ENCODE data around the gene SLFN5. TPM values are rescaled to one million over a fixed set of nuclear protein-coding genes. Genes with fewer than 3 reads are reported as not detected.
"Not testable (repeated sequence)": the region's sequence is repeated elsewhere in the genome, so short reads cannot be mapped to it uniquely, and the experiment has no call there.

SLFN5 gene
- total RNA-seq, 1 experiment from 2014 or later = 2.3 TPM

GRCh38 chr17:35278454-35278853, 35.6 kb downstream of the SLFN5 start:
- in situ Hi-C loops (cut with HindIII; ENCODE audit: low pct_unique_long_range_greater_than_20kb, low sequenced_read_pairs); DNase-seq (ENCODE audit: low read depth): not testable (repeated sequence)

- in situ Hi-C loops (cut with HindIII; ENCODE audit: low pct_unique_long_range_greater_than_20kb, low sequenced_read_pairs); DNase-seq (ENCODE audit: low read depth): not testable (repeated sequence)
Measured at GRCh38 chr17:35278876-35279275, 36.0 kb downstream of the SLFN5 start.

- no peak for DNase-seq (ENCODE audit: low read depth)
- in situ Hi-C loops (cut with HindIII; ENCODE audit: low pct_unique_long_range_greater_than_20kb, low sequenced_read_pairs) = no loop called here
Measured at GRCh38 chr17:35283767-35284166, 40.9 kb downstream of the SLFN5 start.

- DNase-seq (ENCODE audit: low read depth) = no peak
Measured at GRCh38 chr17:35284955-35285354, 42.1 kb downstream of the SLFN5 start.

GRCh38 chr17:35286120-35286781, 43.4 kb downstream of the SLFN5 start:
- in situ Hi-C loops (cut with HindIII; ENCODE audit: low pct_unique_long_range_greater_than_20kb, low sequenced_read_pairs) = no loop called here
- no peak for DNase-seq (ENCODE audit: low read depth)

More at GRCh38 chr17:35284955-35285354, 42.1 kb downstream of the SLFN5 start:
- in situ Hi-C loops (cut with HindIII; ENCODE audit: low pct_unique_long_range_greater_than_20kb, low sequenced_read_pairs) = no loop called here

GRCh38 chr17:35287286-35287811, 44.5 kb downstream of the SLFN5 start:
- in situ Hi-C loops (cut with HindIII; ENCODE audit: low pct_unique_long_range_greater_than_20kb, low sequenced_read_pairs) = no loop called here
- no peak for DNase-seq (ENCODE audit: low read depth)

GRCh38 chr17:35289222-35289621, 46.4 kb downstream of the SLFN5 start:
- no peak for DNase-seq (ENCODE audit: low read depth)
- in situ Hi-C loops (cut with HindIII; ENCODE audit: low pct_unique_long_range_greater_than_20kb, low sequenced_read_pairs) = no loop called here

GRCh38 chr17:35291802-35292201, 48.9 kb downstream of the SLFN5 start:
- in situ Hi-C loops (cut with HindIII; ENCODE audit: low pct_unique_long_range_greater_than_20kb, low sequenced_read_pairs) = no loop called here
- DNase-seq (ENCODE audit: low read depth) = no peak

- in situ Hi-C loops (cut with HindIII; ENCODE audit: low pct_unique_long_range_greater_than_20kb, low sequenced_read_pairs) = no loop called here
- DNase-seq (ENCODE audit: low read depth) = no peak
Measured at GRCh38 chr17:35293151-35293847, 50.4 kb downstream of the SLFN5 start.

GRCh38 chr17:35294756-35295155, 51.9 kb downstream of the SLFN5 start:
- in situ Hi-C loops (cut with HindIII; ENCODE audit: low pct_unique_long_range_greater_than_20kb, low sequenced_read_pairs) = no loop called here
- DNase-seq (ENCODE audit: low read depth) = no peak

GRCh38 chr17:35295686-35296085, 52.8 kb downstream of the SLFN5 start:
- DNase-seq (ENCODE audit: low read depth) = no peak
- in situ Hi-C loops (cut with HindIII; ENCODE audit: low pct_unique_long_range_greater_than_20kb, low sequenced_read_pairs) = no loop called here

GRCh38 chr17:35297666-35298065, 54.8 kb downstream of the SLFN5 start:
- DNase-seq (ENCODE audit: low read depth) = no peak
- in situ Hi-C loops (cut with HindIII; ENCODE audit: low pct_unique_long_range_greater_than_20kb, low sequenced_read_pairs) = no loop called here

GRCh38 chr17:35298639-35299038, 55.8 kb downstream of the SLFN5 start:
- in situ Hi-C loops (cut with HindIII; ENCODE audit: low pct_unique_long_range_greater_than_20kb, low sequenced_read_pairs) = no loop called here
- DNase-seq (ENCODE audit: low read depth) = no peak

GRCh38 chr17:35299135-35299534, 56.3 kb downstream of the SLFN5 start:
- in situ Hi-C loops (cut with HindIII; ENCODE audit: low pct_unique_long_range_greater_than_20kb, low sequenced_read_pairs) = no loop called here
- no peak for DNase-seq (ENCODE audit: low read depth)

GRCh38 chr17:35309345-35309744, 66.5 kb downstream of the SLFN5 start:
- in situ Hi-C loops (cut with HindIII; ENCODE audit: low pct_unique_long_range_greater_than_20kb, low sequenced_read_pairs) = loop anchor here (25.0 kb wide), 1 partner anchor 228 kb away; the partner anchor contains the start of gene SLFN12L
- DNase-seq (ENCODE audit: low read depth) = not testable (repeated sequence)

GRCh38 chr17:35312346-35312745, 69.5 kb downstream of the SLFN5 start:
- DNase-seq (ENCODE audit: low read depth) = no peak
- in situ Hi-C loops (cut with HindIII; ENCODE audit: low pct_unique_long_range_greater_than_20kb, low sequenced_read_pairs) = loop anchor here (25.0 kb wide), 1 partner anchor 225 kb away; the partner anchor contains the start of gene SLFN12L

- peak; percentile 41 for DNase-seq (ENCODE audit: low read depth)
- in situ Hi-C loops (cut with HindIII; ENCODE audit: low pct_unique_long_range_greater_than_20kb, low sequenced_read_pairs) = loop anchor here (25.0 kb wide), 1 partner anchor 224 kb away; the partner anchor contains the start of gene SLFN12L
Measured at GRCh38 chr17:35312790-35313711, 70.2 kb downstream of the SLFN5 start.

- DNase-seq (ENCODE audit: low read depth) = no peak
- in situ Hi-C loops (cut with HindIII; ENCODE audit: low pct_unique_long_range_greater_than_20kb, low sequenced_read_pairs) = loop anchor here (25.0 kb wide), 1 partner anchor 223 kb away; the partner anchor contains the start of gene SLFN12L
Measured at GRCh38 chr17:35313875-35314409, 71.1 kb downstream of the SLFN5 start.

Measured in Caki2 (cell line).